Trophoblast cell (in vitro differentiated cells and primary cell): ENCODE measurements around the gene LGALS13.
A peak's percentile ranks its signal among the peaks of the same experiment; 100 is the strongest.

ENCODE experiments used
- DNase-seq, 2 donors: peaks; one replicate each; pipeline ENCODE4 v3.0.0-alpha.2; 2016
- H2AFZ ChIP-seq: 2 replicates; pipeline ENCODE4 v1.6.1; 2013; ENCODE audit warnings: low read length, moderate library complexity, mild to moderate bottlenecking; ENCODE audit not compliant: insufficient read depth, poor library complexity
- H2AK5ac ChIP-seq: 2 replicates; pipeline ENCODE4 v1.6.1; 2013; ENCODE audit warnings: mild to moderate bottlenecking, low read length
- H2BK120ac ChIP-seq: 2 replicates; pipeline ENCODE4 v1.6.1; 2013; ENCODE audit warnings: low read length, mild to moderate bottlenecking, moderate library complexity; ENCODE audit not compliant: insufficient read depth, poor library complexity
- H2BK12ac ChIP-seq: 2 replicates; pipeline ENCODE4 v1.6.1; 2013; ENCODE audit warnings: mild to moderate bottlenecking, low read length, moderate library complexity
- H2BK5ac ChIP-seq: 2 replicates; pipeline ENCODE4 v1.6.1; 2013; ENCODE audit warnings: low read length, low read depth, moderate library complexity, mild to moderate bottlenecking; ENCODE audit not compliant: poor library complexity
- H3K14ac ChIP-seq: 2 replicates; pipeline ENCODE4 v1.6.1; 2013; ENCODE audit warnings: mild to moderate bottlenecking, low read length
- H3K18ac ChIP-seq: 2 replicates; pipeline ENCODE4 v1.6.1; 2013; ENCODE audit warnings: mild to moderate bottlenecking, low read length
- H3K23ac ChIP-seq: 2 replicates; pipeline ENCODE4 v1.6.1; 2013; ENCODE audit warnings: low read length
- H3K27ac ChIP-seq: 2 replicates; pipeline ENCODE4 v1.5.1; 2013; ENCODE audit warnings: low read depth, mild to moderate bottlenecking, inconsistent platforms, low read length, moderate library complexity
- H3K27me3 ChIP-seq: 2 replicates; pipeline ENCODE4 v1.6.1; 2013; ENCODE audit warnings: inconsistent platforms, mild to moderate bottlenecking, low read length, moderate library complexity; ENCODE audit not compliant: insufficient read depth
- H3K36me3 ChIP-seq, 2 experiments: 1 replicate in 1 of 2; 2 replicates in 1 of 2; pipeline ENCODE4 v1.6.1; 2013; ENCODE audit warnings: low read length in 2 of 2, mild to moderate bottlenecking in 2 of 2, moderate library complexity in 1 of 2; ENCODE audit not compliant: insufficient read depth in 2 of 2, control insufficient read depth in 1 of 2
- H3K4ac ChIP-seq: 2 replicates; pipeline ENCODE4 v1.6.1; 2013; ENCODE audit warnings: low read depth, mild to moderate bottlenecking, low read length, moderate library complexity
- H3K4me1 ChIP-seq, 2 experiments: 1 replicate in 1 of 2; 2 replicates in 1 of 2; pipeline ENCODE4 v1.6.1; 2013; ENCODE audit warnings: low read length in 2 of 2, mild to moderate bottlenecking in 2 of 2, moderate library complexity in 1 of 2; ENCODE audit not compliant: insufficient read depth in 2 of 2, control insufficient read depth in 1 of 2
- H3K4me2 ChIP-seq: 2 replicates; pipeline ENCODE4 v1.6.1; 2013; ENCODE audit warnings: inconsistent platforms, mild to moderate bottlenecking, low read length, moderate library complexity
- H3K4me3 ChIP-seq: 2 replicates; pipeline ENCODE4 v1.5.1; 2013; ENCODE audit warnings: mild to moderate bottlenecking, low read depth, low read length, inconsistent platforms
- H3K79me1 ChIP-seq: one replicate; pipeline ENCODE4 v1.6.1; 2013; ENCODE audit warnings: low read length
- H3K79me2 ChIP-seq: 2 replicates; pipeline ENCODE4 v1.6.1; 2013; ENCODE audit warnings: low read length, mild to moderate bottlenecking; ENCODE audit not compliant: control insufficient read depth, insufficient read depth, poor library complexity
- H3K9ac ChIP-seq: 2 replicates; pipeline ENCODE4 v1.6.1; 2013; ENCODE audit warnings: mild to moderate bottlenecking, low read length
- H3K9me3 ChIP-seq: 2 replicates; pipeline ENCODE4 v1.6.1; 2013; ENCODE audit warnings: low read depth, mild to moderate bottlenecking, control low read depth, inconsistent platforms, low read length; ENCODE audit not compliant: insufficient read depth
- H4K12ac ChIP-seq: 2 replicates; pipeline ENCODE4 v1.6.1; 2013; ENCODE audit warnings: low read depth, mild to moderate bottlenecking, low read length, moderate library complexity
- H4K8ac ChIP-seq: 2 replicates; pipeline ENCODE4 v1.6.1; 2013; ENCODE audit warnings: low read depth, mild to moderate bottlenecking, low read length, moderate library complexity
- H4K91ac ChIP-seq: one replicate; pipeline ENCODE4 v1.6.1; 2013; ENCODE audit warnings: low read depth, mild to moderate bottlenecking, low read length, moderate library complexity
- WGBS: extraction: QIAGEN DNeasy Blood & Tissue Kit; methylation state at CpG from one replicate; pipeline ENCODE4 v1.1.7; 2013; ENCODE audit warnings: missing lambda C conversion rate; ENCODE audit not compliant: insufficient read length, insufficient coverage; ENCODE audit errors: extremely low coverage; 5-methylcytosine and 5-hydroxymethylcytosine counted together

LGALS13 gene

GRCh38 chr19:39568604-39569003 is 33.7 kb upstream of the LGALS13 start:
- Histone ChIP-seq H3K79me2 (no peaks in the 10 kb centered on the region), H3K4me1 (peaks cover 2 to 3% of the 10 kb centered on the region in 2 experiments), H3K4me2 (no peak overlapping the region), H2BK12ac (no peak overlapping the region), H2AK5ac (no peak overlapping the region), H3K23ac (no peak overlapping the region), H2BK120ac (no peak overlapping the region), H3K4ac (no peak overlapping the region), H4K8ac (no peak overlapping the region), H3K27ac (no peak overlapping the region), H3K79me1 (peaks cover 4% of the 10 kb centered on the region), H3K9ac (peak overlapping the region; percentile 26), H2AFZ (no peak overlapping the region), H3K4me3 (no peak overlapping the region), H3K27me3 (no peaks in the 10 kb centered on the region), H4K91ac (peak overlapping the region; percentile 61), H2BK5ac (no peak overlapping the region), H3K14ac (no peak overlapping the region), H4K12ac (no peak overlapping the region), H3K18ac (no peak overlapping the region), H3K36me3 (no peaks in the 10 kb centered on the region), H3K9me3 (no peaks in the 10 kb centered on the region)
- peak; percentile 80 to 94 for DNase-seq
- WGBS, result no CpG with 5 or more reads among the region's 3 CpGs

- Histone ChIP-seq H3K18ac (no peak overlapping the region), H3K23ac (peak overlapping the region; percentile 4), H3K4me2 (no peak overlapping the region), H3K9ac (no peak overlapping the region), H3K27ac (no peak overlapping the region), H2BK12ac (no peak overlapping the region), H3K79me1 (no peaks in the 10 kb centered on the region), H4K12ac (no peak overlapping the region), H3K4me1 (no peaks in the 10 kb centered on the region), H2AK5ac (no peak overlapping the region), H3K4ac (no peak overlapping the region), H3K4me3 (no peak overlapping the region), H3K27me3 (no peaks in the 10 kb centered on the region), H4K8ac (no peak overlapping the region), H3K9me3 (no peaks in the 10 kb centered on the region), H2BK120ac (no peak overlapping the region), H2AFZ (no peak overlapping the region), H3K36me3 (no peaks in the 10 kb centered on the region), H2BK5ac (no peak overlapping the region), H3K14ac (no peak overlapping the region), H3K79me2 (no peaks in the 10 kb centered on the region), H4K91ac (no peak overlapping the region)
- DNase-seq, result no peak
- no CpG with 5 or more reads among the region's 4 CpGs for WGBS
These were observed 19.9 kb upstream of the LGALS13 start for GRCh38 chr19:39582442-39582841.

GRCh38 chr19:39582891-39583625 is 19.3 kb upstream of the LGALS13 start:
- Histone ChIP-seq H2BK5ac (no peak overlapping the region), H3K27me3 (no peaks in the 10 kb centered on the region), H3K9me3 (no peaks in the 10 kb centered on the region), H2AK5ac (no peak overlapping the region), H4K12ac (no peak overlapping the region), H3K36me3 (no peaks in the 10 kb centered on the region), H3K18ac (no peak overlapping the region), H2BK12ac (no peak overlapping the region), H3K79me1 (no peaks in the 10 kb centered on the region), H2BK120ac (no peak overlapping the region), H4K8ac (no peak overlapping the region), H3K23ac (no peak overlapping the region), H3K14ac (no peak overlapping the region), H3K9ac (no peak overlapping the region), H3K4me2 (no peak overlapping the region), H3K4me3 (no peak overlapping the region), H3K79me2 (no peaks in the 10 kb centered on the region), H3K27ac (no peak overlapping the region), H4K91ac (no peak overlapping the region), H2AFZ (no peak overlapping the region), H3K4ac (no peak overlapping the region), H3K4me1 (no peaks in the 10 kb centered on the region)
- DNase-seq, result no peak
- WGBS, result no CpG with 5 or more reads among the region's 8 CpGs

GRCh38 chr19:39587496-39587895 is 14.8 kb upstream of the LGALS13 start:
- Histone ChIP-seq H3K36me3 (no peaks in the 10 kb centered on the region), H2AFZ (no peak overlapping the region), H3K4me3 (no peak overlapping the region), H3K4me2 (no peak overlapping the region), H3K14ac (no peak overlapping the region), H3K27ac (no peak overlapping the region), H4K91ac (no peak overlapping the region), H4K8ac (no peak overlapping the region), H3K18ac (no peak overlapping the region), H3K9ac (no peak overlapping the region), H2BK120ac (no peak overlapping the region), H3K9me3 (no peaks in the 10 kb centered on the region), H3K4me1 (no peaks in the 10 kb centered on the region), H3K79me1 (no peaks in the 10 kb centered on the region), H2AK5ac (no peak overlapping the region), H2BK12ac (no peak overlapping the region), H3K23ac (no peak overlapping the region), H3K27me3 (no peaks in the 10 kb centered on the region), H3K4ac (no peak overlapping the region), H2BK5ac (no peak overlapping the region), H4K12ac (no peak overlapping the region), H3K79me2 (no peaks in the 10 kb centered on the region)
- WGBS, result no CpG with 5 or more reads among the region's 4 CpGs
- DNase-seq, result peak; percentile 70 to 98
